Neural cell (in vitro differentiated cells): Measurements from ENCODE around the gene TGFBR3L. TPM values are rescaled to one million over a fixed set of nuclear protein-coding genes. Genes with fewer than 3 reads are reported as not detected.

Experiments
- H2AFZ ChIP-seq: fragments of 200-600, 300-800 bp; sonication (generic), shearing (Covaris generic); 2 replicates; pipeline ENCODE4 v1.6.0; 2014; ENCODE audit warnings: low read depth, mild to moderate bottlenecking, antibody characterized with exemption, low read length, moderate library complexity
- H3F3A ChIP-seq: fragments of 200-600 bp; shearing (Covaris generic); 2 replicates; pipeline ENCODE4 v1.6.1; 2016; ENCODE audit warnings: mild to moderate bottlenecking, moderate library complexity, mixed read lengths, antibody characterized with exemption, low read length; ENCODE audit not compliant: insufficient read depth, poor library complexity, severe bottlenecking
- H3K27ac ChIP-seq: fragments of 200-600, 300-800 bp; sonication (generic), shearing (Covaris generic); 2 replicates; pipeline ENCODE4 v1.5.1; 2014; ENCODE audit warnings: mild to moderate bottlenecking, low read length, moderate library complexity
- H3K27me3 ChIP-seq: fragments of 300-800, 200-600 bp; sonication (generic), shearing (Covaris generic); 2 replicates; pipeline ENCODE4 v1.6.0; 2014; ENCODE audit warnings: mild to moderate bottlenecking, low read depth, low read length, moderate library complexity; ENCODE audit not compliant: insufficient read depth
- H3K36me3 ChIP-seq: fragments of 300-800, 200-600 bp; sonication (generic), shearing (Covaris generic); 2 replicates; pipeline ENCODE4 v1.5.1; 2014; ENCODE audit warnings: mild to moderate bottlenecking, antibody characterized with exemption, low read length, moderate library complexity; ENCODE audit not compliant: insufficient read depth
- H3K4me2 ChIP-seq: fragments of 300-800, 200-600 bp; sonication (generic), shearing (Covaris generic); 2 replicates; pipeline ENCODE4 v1.6.0; 2014; ENCODE audit warnings: mild to moderate bottlenecking, low read length
- H3K4me3 ChIP-seq: fragments of 300-800, 200-600 bp; sonication (generic), shearing (Covaris generic); 2 replicates; pipeline ENCODE4 v1.5.1; 2014; ENCODE audit warnings: mild to moderate bottlenecking, low read length, moderate library complexity
- H3K79me2 ChIP-seq: fragments of 200-600 bp; shearing (Covaris generic); replicated peaks from 2 replicates; pipeline ENCODE4 v1.6.0; 2014; ENCODE audit warnings: mild to moderate bottlenecking, low read length, moderate library complexity; ENCODE audit not compliant: insufficient read depth
- H3K9ac ChIP-seq: fragments of 300-800, 200-600 bp; sonication (generic), shearing (Covaris generic); 2 replicates; pipeline ENCODE4 v1.6.1; 2016; ENCODE audit warnings: mild to moderate bottlenecking, low read length, mixed read lengths
- H3K9me2 ChIP-seq: fragments of 200-600 bp; shearing (Covaris generic); 2 replicates; pipeline ENCODE4 v1.6.1; 2016; ENCODE audit warnings: mild to moderate bottlenecking, low read length, mixed read lengths; ENCODE audit not compliant: insufficient read depth
- H3K9me3 ChIP-seq: fragments of 200-600, 300-800 bp; sonication (generic), shearing (Covaris generic); 2 replicates; pipeline ENCODE4 v1.6.1; 2016; ENCODE audit warnings: mild to moderate bottlenecking, mixed run types, low read length, moderate library complexity, mixed read lengths
- H4K20me1 ChIP-seq: fragments of 200-600 bp; shearing (Covaris generic); 2 replicates; pipeline ENCODE4 v1.6.1; 2016; ENCODE audit warnings: mild to moderate bottlenecking, mixed run types; ENCODE audit not compliant: insufficient read depth
- EP300 ChIP-seq: fragments of 450-650 bp; conservative IDR thresholded peaks from 2 replicates; pipeline ENCODE4 v1.6.1; 2014; ENCODE audit warnings: antibody characterized with exemption, mild to moderate bottlenecking, moderate library complexity; ENCODE audit not compliant: poor library complexity, severe bottlenecking
- EZH2 ChIP-seq: fragments of 200-600, 300-800 bp; shearing (Covaris generic), sonication (generic); IDR thresholded peaks from 2 replicates; pipeline ENCODE4 v1.6.1; 2014; ENCODE audit warnings: antibody characterized with exemption, low read length, borderline replicate concordance, mild to moderate bottlenecking; ENCODE audit not compliant: insufficient read depth, poor library complexity, severe bottlenecking
- MXI1 ChIP-seq: fragments of 450-650 bp; conservative IDR thresholded peaks from 2 replicates; pipeline ENCODE4 v1.6.1; 2014; ENCODE audit warnings: antibody characterized with exemption, mild to moderate bottlenecking; ENCODE audit not compliant: poor library complexity, severe bottlenecking
- POLR2AphosphoS5 ChIP-seq: IDR thresholded peaks from 2 replicates; pipeline ENCODE4 v1.6.1; 2012
- RAD21 ChIP-seq: fragments of 450-650 bp; conservative IDR thresholded peaks from 2 replicates; pipeline ENCODE4 v1.6.1; 2014; ENCODE audit warnings: antibody characterized with exemption, mild to moderate bottlenecking, moderate library complexity
- REST ChIP-seq: IDR thresholded peaks from 2 replicates; pipeline ENCODE4 v1.6.1; 2012; ENCODE audit warnings: borderline replicate concordance
- SMC3 ChIP-seq: fragments of 450-650 bp; conservative IDR thresholded peaks from 2 replicates; pipeline ENCODE4 v1.6.1; 2014; ENCODE audit warnings: antibody characterized with exemption, mild to moderate bottlenecking, moderate library complexity; ENCODE audit not compliant: poor library complexity
- TAF1 ChIP-seq: IDR thresholded peaks from 2 replicates; pipeline ENCODE4 v1.6.1; 2012; ENCODE audit warnings: low read depth
- polyA plus RNA-seq: library from polyadenylated mRNA; depleted of rRNA; stranded (reverse); fragments of >200 nt; gene quantifications from 2 replicates; pipeline ENCODE4 v1.2.3, GENCODE V29; 2014
- TF ChIP-seq, protein P1 (sequence below): fragments of 450-650 bp; IDR thresholded peaks from 2 replicates; pipeline ENCODE4 v1.5.1; 2014; ENCODE audit warnings: antibody characterized with exemption, mild to moderate bottlenecking, moderate library complexity; ENCODE audit not compliant: poor library complexity, severe bottlenecking

The TGFBR3L gene
- polyA plus RNA-seq, 1 donor from 2014 or later: not detected

DNA sequence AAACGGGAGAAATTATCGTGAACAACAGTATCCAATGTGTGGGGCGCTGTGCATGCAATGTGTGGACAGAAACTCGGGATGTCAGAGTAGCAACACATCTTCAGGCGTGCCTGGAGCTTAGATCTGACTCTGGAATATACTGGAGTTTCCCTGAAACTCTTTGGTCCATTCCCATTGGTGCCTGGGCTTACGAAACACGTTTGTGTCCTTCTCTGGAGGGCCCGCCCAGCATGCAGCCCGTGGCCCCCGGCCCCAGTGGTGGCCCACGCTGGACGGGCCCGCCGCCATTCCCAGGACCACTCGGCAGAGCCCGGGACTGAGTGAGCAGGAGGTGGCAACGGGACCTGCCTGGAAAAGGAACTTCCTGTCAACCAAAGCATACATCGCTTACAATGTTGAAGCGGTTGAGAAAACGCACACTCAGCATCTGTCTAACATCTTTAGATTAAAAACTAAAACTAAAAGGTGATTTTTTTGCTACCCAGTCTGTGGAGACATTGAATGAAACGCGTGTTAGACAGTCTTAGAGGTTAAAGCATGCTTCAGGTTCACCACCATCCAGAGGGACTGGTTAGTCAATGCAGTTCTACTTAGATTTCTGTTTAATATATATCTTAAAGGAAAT lies 48.1 kb downstream of the TGFBR3L start:
- no peak overlapping the region for H2AFZ ChIP-seq
- no peaks in the 10 kb centered on the region for H3K9me2 ChIP-seq
- H3K4me2 ChIP-seq: no peak overlapping the region
- no peaks in the 10 kb centered on the region for H3K36me3 ChIP-seq
- H3K27me3 ChIP-seq: no peaks in the 10 kb centered on the region
- no peaks in the 10 kb centered on the region for H4K20me1 ChIP-seq
- TF ChIP-seq SMC3: no peak
- no peaks in the 10 kb centered on the region for H3K9me3 ChIP-seq
- no peaks in the 10 kb centered on the region for H3F3A ChIP-seq
- H3K27ac ChIP-seq: no peak overlapping the region
- H3K4me3 ChIP-seq: no peak overlapping the region
- no peaks in the 10 kb centered on the region for H3K79me2 ChIP-seq
- no peak overlapping the region for H3K9ac ChIP-seq

DNA sequence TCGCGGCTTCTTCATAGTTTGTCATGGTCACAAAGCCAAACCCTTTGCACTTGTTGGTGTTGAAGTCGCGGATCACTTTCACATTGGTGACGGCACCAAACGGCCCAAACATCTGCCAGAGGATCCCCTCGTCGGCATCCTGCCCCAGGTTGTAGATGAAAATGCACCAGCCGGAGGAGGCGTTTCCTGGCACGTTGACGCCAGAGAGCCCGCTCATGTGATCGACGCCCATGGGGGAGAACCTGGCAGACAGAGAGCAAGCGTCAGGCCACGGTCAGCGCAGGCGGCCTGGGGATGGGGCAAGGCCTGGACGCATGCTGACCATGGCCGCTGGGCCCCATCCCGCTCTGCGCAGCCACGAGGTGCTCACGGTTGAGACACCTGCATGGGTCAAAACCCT lies 48.9 kb downstream of the TGFBR3L start:
- H3F3A ChIP-seq: no peaks in the 10 kb centered on the region
- no peak overlapping the region for H3K9ac ChIP-seq
- no peak overlapping the region for H2AFZ ChIP-seq
- H3K36me3 ChIP-seq: no peaks in the 10 kb centered on the region
- no peak overlapping the region for H3K27ac ChIP-seq
- TF ChIP-seq TAF1: no peak
- TF ChIP-seq SMC3: no peak
- TF ChIP-seq EZH2: no peak
- no peak for TF ChIP-seq RAD21
- no peak for TF ChIP-seq EP300
- TF ChIP-seq POLR2AphosphoS5: no peak
- no peak for TF ChIP-seq REST
- no peak for TF ChIP-seq MXI1
- TF ChIP-seq, protein P1, sequence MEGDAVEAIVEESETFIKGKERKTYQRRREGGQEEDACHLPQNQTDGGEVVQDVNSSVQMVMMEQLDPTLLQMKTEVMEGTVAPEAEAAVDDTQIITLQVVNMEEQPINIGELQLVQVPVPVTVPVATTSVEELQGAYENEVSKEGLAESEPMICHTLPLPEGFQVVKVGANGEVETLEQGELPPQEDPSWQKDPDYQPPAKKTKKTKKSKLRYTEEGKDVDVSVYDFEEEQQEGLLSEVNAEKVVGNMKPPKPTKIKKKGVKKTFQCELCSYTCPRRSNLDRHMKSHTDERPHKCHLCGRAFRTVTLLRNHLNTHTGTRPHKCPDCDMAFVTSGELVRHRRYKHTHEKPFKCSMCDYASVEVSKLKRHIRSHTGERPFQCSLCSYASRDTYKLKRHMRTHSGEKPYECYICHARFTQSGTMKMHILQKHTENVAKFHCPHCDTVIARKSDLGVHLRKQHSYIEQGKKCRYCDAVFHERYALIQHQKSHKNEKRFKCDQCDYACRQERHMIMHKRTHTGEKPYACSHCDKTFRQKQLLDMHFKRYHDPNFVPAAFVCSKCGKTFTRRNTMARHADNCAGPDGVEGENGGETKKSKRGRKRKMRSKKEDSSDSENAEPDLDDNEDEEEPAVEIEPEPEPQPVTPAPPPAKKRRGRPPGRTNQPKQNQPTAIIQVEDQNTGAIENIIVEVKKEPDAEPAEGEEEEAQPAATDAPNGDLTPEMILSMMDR: no peak
- H3K27me3 ChIP-seq: no peaks in the 10 kb centered on the region
- no peaks in the 10 kb centered on the region for H3K9me2 ChIP-seq
- H3K79me2 ChIP-seq: no peaks in the 10 kb centered on the region
- no peak overlapping the region for H3K4me2 ChIP-seq
- no peaks in the 10 kb centered on the region for H4K20me1 ChIP-seq
- no peak overlapping the region for H3K4me3 ChIP-seq
- H3K9me3 ChIP-seq: no peaks in the 10 kb centered on the region
